Measurements from ENCODE around the gene DAAM1. TPM values are rescaled to one million over a fixed set of nuclear protein-coding genes. Genes with fewer than 3 reads are reported as not detected.

Gene DAAM1
- total RNA-seq, 1 experiment from 2014 or later, result 13.3 TPM

DNA sequence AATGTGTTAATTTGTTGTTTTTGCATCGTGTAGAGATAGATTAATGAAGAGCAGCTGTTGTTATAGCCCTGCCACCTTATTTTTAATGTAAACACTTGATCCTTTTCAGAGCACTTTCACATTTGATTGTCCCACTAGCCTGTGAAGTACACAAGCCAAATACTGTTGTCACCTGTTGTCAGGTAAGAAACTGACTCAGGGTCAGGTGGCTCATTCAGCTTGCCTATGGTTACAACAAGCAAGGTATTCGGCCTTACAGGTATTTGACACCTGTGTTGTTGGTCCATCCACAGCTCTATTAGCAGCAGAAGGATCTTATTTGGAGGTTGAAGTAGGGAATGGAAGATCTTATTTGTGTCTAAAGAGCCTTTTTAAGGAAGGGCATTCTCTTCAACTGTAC lies 167.8 kb downstream of the DAAM1 start:
- no peak for TF ChIP-seq POLR2AphosphoS5 (IDR thresholded peaks at IDR 0.05; ENCODE audit: low read depth, low read length)
- no peak for TF ChIP-seq REST (IDR thresholded peaks at IDR 0.05; ENCODE audit: insufficient read depth in 1 of 2, low read depth in 2 of 2, low read length in 1 of 2)
- TF ChIP-seq TCF7L2 (IDR thresholded peaks at IDR 0.05; ENCODE audit: low read depth, low read length), result no peak
- TF ChIP-seq, protein P1, sequence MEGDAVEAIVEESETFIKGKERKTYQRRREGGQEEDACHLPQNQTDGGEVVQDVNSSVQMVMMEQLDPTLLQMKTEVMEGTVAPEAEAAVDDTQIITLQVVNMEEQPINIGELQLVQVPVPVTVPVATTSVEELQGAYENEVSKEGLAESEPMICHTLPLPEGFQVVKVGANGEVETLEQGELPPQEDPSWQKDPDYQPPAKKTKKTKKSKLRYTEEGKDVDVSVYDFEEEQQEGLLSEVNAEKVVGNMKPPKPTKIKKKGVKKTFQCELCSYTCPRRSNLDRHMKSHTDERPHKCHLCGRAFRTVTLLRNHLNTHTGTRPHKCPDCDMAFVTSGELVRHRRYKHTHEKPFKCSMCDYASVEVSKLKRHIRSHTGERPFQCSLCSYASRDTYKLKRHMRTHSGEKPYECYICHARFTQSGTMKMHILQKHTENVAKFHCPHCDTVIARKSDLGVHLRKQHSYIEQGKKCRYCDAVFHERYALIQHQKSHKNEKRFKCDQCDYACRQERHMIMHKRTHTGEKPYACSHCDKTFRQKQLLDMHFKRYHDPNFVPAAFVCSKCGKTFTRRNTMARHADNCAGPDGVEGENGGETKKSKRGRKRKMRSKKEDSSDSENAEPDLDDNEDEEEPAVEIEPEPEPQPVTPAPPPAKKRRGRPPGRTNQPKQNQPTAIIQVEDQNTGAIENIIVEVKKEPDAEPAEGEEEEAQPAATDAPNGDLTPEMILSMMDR (IDR thresholded peaks at IDR 0.05), result no peak
- no peak for TF ChIP-seq SIN3A (IDR thresholded peaks at IDR 0.05; ENCODE audit: borderline replicate concordance, insufficient read depth, low read depth, low read length)
- Histone ChIP-seq H3K9me3 (ENCODE audit: control insufficient read depth, insufficient read depth, low read depth, low read length) (no peaks in the 10 kb centered on the region), H3K27ac (ENCODE audit: low read length) (no peak overlapping the region), H3K27me3 (ENCODE audit: control insufficient read depth, insufficient read depth, low read length) (no peaks in the 10 kb centered on the region), H3K4me1 (ENCODE audit: control insufficient read depth, insufficient read depth, low read length) (no peaks in the 10 kb centered on the region), H3K36me3 (ENCODE audit: control insufficient read depth, insufficient read depth, low read length) (no peaks in the 10 kb centered on the region), H3K4me3 (ENCODE audit: low read depth in 2 of 2, low read length in 2 of 2) (no peak overlapping the region)
- CTCF ChIA-PET, result no interaction called here
- in situ Hi-C loops (cut with HindIII; ENCODE audit: low pct_unique_long_range_greater_than_20kb, low sequenced_read_pairs) (no loop called here), intact Hi-C loops (cut with micrococcal nuclease; ENCODE audit: unreplicated experiment) (no loop called here)
- POLR2A ChIA-PET, result no interaction called here
- DNase-seq (ENCODE audit: low read depth, low spot score), result no peak
- ATAC-seq, result no peak
- no TSS peak for BruUV-seq (replicated peaks)

- ATAC-seq, result no peak
- POLR2A ChIA-PET, result no interaction called here
- CTCF ChIA-PET, result no interaction called here
- in situ Hi-C loops (cut with HindIII; ENCODE audit: low pct_unique_long_range_greater_than_20kb, low sequenced_read_pairs) (no loop called here), intact Hi-C loops (cut with micrococcal nuclease; ENCODE audit: unreplicated experiment) (no loop called here)
- no peaks in the 10 kb centered on the region for H3K9me3 ChIP-seq (ENCODE audit: control insufficient read depth, insufficient read depth, low read depth, low read length)
- H3K4me1 ChIP-seq (ENCODE audit: control insufficient read depth, insufficient read depth, low read length), result no peaks in the 10 kb centered on the region
- no TSS peak for BruUV-seq (replicated peaks)
- H3K36me3 ChIP-seq (ENCODE audit: control insufficient read depth, insufficient read depth, low read length), result no peaks in the 10 kb centered on the region
- H3K27ac ChIP-seq (ENCODE audit: low read length), result no peak overlapping the region
- no peaks in the 10 kb centered on the region for H3K27me3 ChIP-seq (ENCODE audit: control insufficient read depth, insufficient read depth, low read length)
- H3K4me3 ChIP-seq (ENCODE audit: low read depth in 2 of 2, low read length in 2 of 2), result no peak overlapping the region
- DNase-seq (ENCODE audit: low read depth, low spot score), result no peak
- no peak for TF ChIP-seq REST (IDR thresholded peaks at IDR 0.05; ENCODE audit: insufficient read depth in 1 of 2, low read depth in 2 of 2, low read length in 1 of 2)
Measured at GRCh38 chr14:59356767-59357166, 168.3 kb downstream of the DAAM1 start.

Data from Panc1 (cell line).